ENCODE data around the gene POLRMT. TPM values are rescaled to one million over a fixed set of nuclear protein-coding genes. Genes with fewer than 3 reads are reported as not detected.

Gene POLRMT
- 14.1 and 68.6 TPM in 2 replicates for total RNA-seq (ENCODE audit: low replicate concordance)

GRCh38 chr19:633068-633785 lies at the start of gene POLRMT:
Gene POLRMT, minus strand, starts transcription at chr19:633537. Its CDS starts 25 bp downstream, at chr19:633512.
- Mint-ChIP-seq H3K27ac (peak within 1 kb of the TSS; percentile 96), H3K4me1 (peaks cover 16% of the 10 kb centered on the region), H3K27me3 (ENCODE audit: insufficient read depth, low read depth) (peaks cover 6% of the 10 kb centered on the region), H3K36me3 (peaks cover 10% of the 10 kb centered on the region), H3K4me3 (peak within 1 kb of the TSS; percentile 97), H3K9me3 (no peaks in the 10 kb centered on the region)
- Histone ChIP-seq H3K4me1 (peaks cover 5% of the 10 kb centered on the region), H3F3A (ENCODE audit: low read depth) (peaks cover 15% of the 10 kb centered on the region), H3K9me3 (ENCODE audit: low read depth) (no peaks in the 10 kb centered on the region), H3K36me3 (no peaks in the 10 kb centered on the region), H3K4me3 (peak within 1 kb of the TSS; percentile 92), H3K79me2 (ENCODE audit: low read depth) (peaks cover 28% of the 10 kb centered on the region), H3K27ac (no peak within 1 kb of the TSS), H4K20me1 (ENCODE audit: low read depth) (peaks cover 40% of the 10 kb centered on the region), H3K27me3 (peaks cover 18% of the 10 kb centered on the region), H3K4me2 (peak within 1 kb of the TSS; percentile 94), H3K9ac (peak within 1 kb of the TSS; percentile 61), H2AFZ (replicated peaks) (peak within 1 kb of the TSS; percentile 87)
- peak; percentile 99 for DNase-seq (ENCODE audit: low spot score)
- TF ChIP-seq EZH2 (IDR thresholded peaks at IDR 0.05) = peak; percentile 20
- no peak for TF ChIP-seq CTCF (IDR thresholded peaks at IDR 0.05)

GRCh38 chr19:682678-683320 lies 49.5 kb upstream of the POLRMT start:
- Histone ChIP-seq H3K9ac (no peak overlapping the region), H3K79me2 (ENCODE audit: low read depth) (no peaks in the 10 kb centered on the region), H3K4me1 (peaks cover 7% of the 10 kb centered on the region), H3K27ac (no peak overlapping the region), H3K27me3 (peaks cover 12% of the 10 kb centered on the region), H3K36me3 (no peaks in the 10 kb centered on the region), H3F3A (ENCODE audit: low read depth) (peaks cover 17% of the 10 kb centered on the region), H2AFZ (replicated peaks) (no peak overlapping the region), H3K9me3 (ENCODE audit: low read depth) (no peaks in the 10 kb centered on the region), H3K4me3 (no peak overlapping the region), H3K4me2 (no peak overlapping the region), H4K20me1 (ENCODE audit: low read depth) (peaks cover 17% of the 10 kb centered on the region)
- Mint-ChIP-seq H3K4me3 (no peak overlapping the region), H3K9me3 (no peaks in the 10 kb centered on the region), H3K27ac (no peak overlapping the region), H3K4me1 (peaks cover 6% of the 10 kb centered on the region), H3K27me3 (ENCODE audit: insufficient read depth, low read depth) (peaks cover 14% of the 10 kb centered on the region), H3K36me3 (no peaks in the 10 kb centered on the region)
- no peak for TF ChIP-seq EZH2 (IDR thresholded peaks at IDR 0.05)
- no peak for TF ChIP-seq CTCF (IDR thresholded peaks at IDR 0.05)
- TF ChIP-seq EZH2phosphoT487 (IDR thresholded peaks at IDR 0.05) = no peak
- no peak for DNase-seq (ENCODE audit: low spot score)

- Histone ChIP-seq H3K9ac (no peak overlapping the region), H2AFZ (replicated peaks) (no peak overlapping the region), H3K27me3 (peaks cover 27% of the 10 kb centered on the region), H3K79me2 (ENCODE audit: low read depth) (no peaks in the 10 kb centered on the region), H3K4me2 (peak overlapping the region; percentile 64), H3F3A (ENCODE audit: low read depth) (peaks cover 19% of the 10 kb centered on the region), H3K4me1 (peaks cover 7% of the 10 kb centered on the region), H3K36me3 (no peaks in the 10 kb centered on the region), H4K20me1 (ENCODE audit: low read depth) (peaks cover 26% of the 10 kb centered on the region), H3K27ac (no peak overlapping the region), H3K9me3 (ENCODE audit: low read depth) (no peaks in the 10 kb centered on the region), H3K4me3 (peak overlapping the region; percentile 49)
- Mint-ChIP-seq H3K27me3 (ENCODE audit: insufficient read depth, low read depth) (peaks cover 6% of the 10 kb centered on the region), H3K9me3 (no peaks in the 10 kb centered on the region), H3K27ac (peak overlapping the region; percentile 98), H3K36me3 (no peaks in the 10 kb centered on the region), H3K4me1 (peaks cover 6% of the 10 kb centered on the region), H3K4me3 (peak overlapping the region; percentile 95)
- TF ChIP-seq EZH2phosphoT487 (IDR thresholded peaks at IDR 0.05) = no peak
- TF ChIP-seq CTCF (IDR thresholded peaks at IDR 0.05) = no peak
- no peak for TF ChIP-seq EZH2 (IDR thresholded peaks at IDR 0.05)
- DNase-seq (ENCODE audit: low spot score) = peak; percentile 94
These were observed 48.0 kb upstream of the POLRMT start for GRCh38 chr19:681029-682019.

Measured in neural progenitor cell (in vitro differentiated cells).